ENCODE measurements around the gene ZNF273.

GRCh38 chr7:64871761-64872160 lies 31.3 kb upstream of the ZNF273 start:
- TF ChIP-seq CTCF (optimal IDR thresholded peaks at IDR 0.05 in 1 of 3, IDR thresholded peaks at IDR 0.05 in 1 of 3, conservative IDR thresholded peaks at IDR 0.05 in 1 of 3; ENCODE audit: extremely low read depth in 1 of 3, insufficient read depth in 2 of 3, low read length in 3 of 3): no peak
- no peak for TF ChIP-seq EZH2 (IDR thresholded peaks at IDR 0.05; ENCODE audit: low read length)
